ENCODE data around the gene ZSCAN16. TPM values are rescaled to one million over a fixed set of nuclear protein-coding genes. Genes with fewer than 3 reads are reported as not detected.

ZSCAN16 gene
- total RNA-seq, 5 donors from 2014 or later (not counting 1 experiment from before 2014, with no cell fraction given) = 5.9 to 13.1 (median 10.7) TPM

GRCh38 chr6:28167926-28168325 is 43.5 kb downstream of the ZSCAN16 start:
- Histone ChIP-seq H3K4me1 (ENCODE audit: control insufficient read depth in 1 of 2, extremely low read depth in 1 of 2, insufficient read depth in 2 of 2, low read length in 2 of 2) (no peaks in the 10 kb centered on the region), H3K36me3 (ENCODE audit: control insufficient read depth in 2 of 2, extremely low read depth in 1 of 2, insufficient read depth in 1 of 2, low read length in 1 of 2) (no peaks in the 10 kb centered on the region), H3K27me3 (replicated peaks in 1 of 2; ENCODE audit: control insufficient read depth in 2 of 2, extremely low read depth in 1 of 2, insufficient read depth in 2 of 2, low read length in 1 of 2) (no peaks in the 10 kb centered on the region), H3K4me3 (ENCODE audit: control insufficient read depth in 1 of 2, extremely low read depth in 1 of 2, low read length in 1 of 2) (no peak overlapping the region), H3K27ac (ENCODE audit: low read length) (no peak overlapping the region), H3K9me3 (no peaks in the 10 kb centered on the region)
- no peak overlapping the region for H3K27ac Mint-ChIP-seq
- peaks cover 4 to 8% of the 10 kb centered on the region in 2 donors for H3K27me3 Mint-ChIP-seq
- DNase-seq (no peak), ATAC-seq (replicated peaks in 1 of 4) (no peak)
- POLR2A ChIA-PET = no interaction called here
- H3K9me3 Mint-ChIP-seq = no peaks in the 10 kb centered on the region
- H3K36me3 Mint-ChIP-seq = peaks cover 12% of the 10 kb centered on the region
- H3K4me1 Mint-ChIP-seq = no peaks in the 10 kb centered on the region
- WGBS (ENCODE audit: insufficient coverage) = 50% methylated on average over 1 of the region's 1 CpG
- no peak overlapping the region for H3K4me3 Mint-ChIP-seq
- CTCF ChIA-PET = no interaction called here

- Histone ChIP-seq H3K4me3 (ENCODE audit: control insufficient read depth in 1 of 2, extremely low read depth in 1 of 2, low read length in 1 of 2) (no peak overlapping the region), H3K4me1 (ENCODE audit: control insufficient read depth in 1 of 2, extremely low read depth in 1 of 2, insufficient read depth in 2 of 2, low read length in 2 of 2) (no peaks in the 10 kb centered on the region), H3K27me3 (replicated peaks in 1 of 2; ENCODE audit: control insufficient read depth in 2 of 2, extremely low read depth in 1 of 2, insufficient read depth in 2 of 2, low read length in 1 of 2) (no peaks in the 10 kb centered on the region), H3K27ac (ENCODE audit: low read length) (no peak overlapping the region), H3K36me3 (ENCODE audit: control insufficient read depth in 2 of 2, extremely low read depth in 1 of 2, insufficient read depth in 1 of 2, low read length in 1 of 2) (no peaks in the 10 kb centered on the region), H3K9me3 (no peaks in the 10 kb centered on the region)
- Mint-ChIP-seq H3K27ac (no peak overlapping the region), H3K27me3 (peaks cover 19 to 20% of the 10 kb centered on the region in 2 donors), H3K36me3 (peaks cover 11% of the 10 kb centered on the region), H3K9me3 (no peaks in the 10 kb centered on the region), H3K4me3 (no peak overlapping the region), H3K4me1 (no peaks in the 10 kb centered on the region)
- DNase-seq (no peak), ATAC-seq (replicated peaks in 1 of 4) (no peak)
- ChIA-PET POLR2A (no interaction called here), CTCF (no interaction called here)
- WGBS (ENCODE audit: insufficient coverage) = 100% methylated on average over 1 of the region's 2 CpGs
Measured at GRCh38 chr6:28171271-28171670, 46.9 kb downstream of the ZSCAN16 start.

- H3K27me3 ChIP-seq (replicated peaks in 1 of 2; ENCODE audit: control insufficient read depth in 2 of 2, extremely low read depth in 1 of 2, insufficient read depth in 2 of 2, low read length in 1 of 2) = no peaks in the 10 kb centered on the region
- H3K9me3 ChIP-seq = no peaks in the 10 kb centered on the region
- H3K36me3 ChIP-seq (ENCODE audit: control insufficient read depth in 2 of 2, extremely low read depth in 1 of 2, insufficient read depth in 1 of 2, low read length in 1 of 2) = no peaks in the 10 kb centered on the region
- DNase-seq = no peak
- Mint-ChIP-seq H3K27me3 (peaks cover 22% of the 10 kb centered on the region in 2 donors), H3K27ac (no peak overlapping the region), H3K4me1 (no peaks in the 10 kb centered on the region), H3K36me3 (peaks cover 6% of the 10 kb centered on the region), H3K9me3 (peaks cover 0 to 3% (median 0%) of the 10 kb centered on the region in 3 donors), H3K4me3 (no peak overlapping the region)
- H3K27ac ChIP-seq (ENCODE audit: low read length) = no peak overlapping the region
- POLR2A ChIA-PET = no interaction called here
- no peak for ATAC-seq (replicated peaks in 1 of 4)
- no CpG with 5 or more reads among the region's 2 CpGs for WGBS (ENCODE audit: insufficient coverage)
- H3K4me1 ChIP-seq (ENCODE audit: control insufficient read depth in 1 of 2, extremely low read depth in 1 of 2, insufficient read depth in 2 of 2, low read length in 2 of 2) = no peaks in the 10 kb centered on the region
- no peak overlapping the region for H3K4me3 ChIP-seq (ENCODE audit: control insufficient read depth in 1 of 2, extremely low read depth in 1 of 2, low read length in 1 of 2)
- CTCF ChIA-PET = no interaction called here
Measured at GRCh38 chr6:28172006-28172405, 47.6 kb downstream of the ZSCAN16 start.

- H3K27ac ChIP-seq (ENCODE audit: low read length) = no peak overlapping the region
- no peaks in the 10 kb centered on the region for H3K36me3 ChIP-seq (ENCODE audit: control insufficient read depth in 2 of 2, extremely low read depth in 1 of 2, insufficient read depth in 1 of 2, low read length in 1 of 2)
- ChIA-PET CTCF (no interaction called here), POLR2A (no interaction called here)
- peaks cover 0 to 3% (median 0%) of the 10 kb centered on the region in 3 donors for H3K9me3 Mint-ChIP-seq
- no peaks in the 10 kb centered on the region for H3K27me3 ChIP-seq (replicated peaks in 1 of 2; ENCODE audit: control insufficient read depth in 2 of 2, extremely low read depth in 1 of 2, insufficient read depth in 2 of 2, low read length in 1 of 2)
- H3K4me3 Mint-ChIP-seq = no peak overlapping the region
- no peak for DNase-seq
- H3K36me3 Mint-ChIP-seq = no peaks in the 10 kb centered on the region
- no peak overlapping the region for H3K4me3 ChIP-seq (ENCODE audit: control insufficient read depth in 1 of 2, extremely low read depth in 1 of 2, low read length in 1 of 2)
- no peaks in the 10 kb centered on the region for H3K9me3 ChIP-seq
- H3K4me1 ChIP-seq (ENCODE audit: control insufficient read depth in 1 of 2, extremely low read depth in 1 of 2, insufficient read depth in 2 of 2, low read length in 2 of 2) = no peaks in the 10 kb centered on the region
- no CpG with 5 or more reads among the region's 1 CpG for WGBS (ENCODE audit: insufficient coverage)
- no peak overlapping the region for H3K27ac Mint-ChIP-seq
- peaks cover 41 to 55% of the 10 kb centered on the region in 2 donors for H3K27me3 Mint-ChIP-seq
- no peak for ATAC-seq (replicated peaks in 1 of 4)
- H3K4me1 Mint-ChIP-seq = no peaks in the 10 kb centered on the region
Measured at GRCh38 chr6:28176373-28176772, 52.0 kb downstream of the ZSCAN16 start.

Other genes starting within 250 kb of the ZSCAN16 start
- not detected for gene OR2B2, start 212.2 kb upstream of the ZSCAN16 start, total RNA-seq
- gene OR2B6, start 167.4 kb upstream of the ZSCAN16 start, total RNA-seq = not detected
- 1 to 10 TPM in 3 of 5 donors, under 1 TPM in 2; 0.79 to 7.2 (median 1.4) TPM for gene ZNF165, start 44.0 kb upstream of the ZSCAN16 start, total RNA-seq
- gene ZKSCAN8, start 17.3 kb downstream of the ZSCAN16 start, total RNA-seq = 10 to 100 TPM; 23.3 to 35.7 (median 35.0) TPM
- gene ZSCAN9, start 100.7 kb downstream of the ZSCAN16 start, total RNA-seq = 1 to 10 TPM; 1.5 to 4.2 (median 3.0) TPM
- gene ZKSCAN4, start 127.7 kb downstream of the ZSCAN16 start, total RNA-seq = 10 to 100 TPM in 3 of 5 donors, 1 to 10 TPM in 2; 2.9 to 12.4 (median 10.1) TPM
- gene NKAPL, start 134.7 kb downstream of the ZSCAN16 start, total RNA-seq = under 1 TPM in 1 of 5 donors, not detected in 4; 0.32 TPM
- 10 to 100 TPM in 4 of 5 donors, 1 to 10 TPM in 1; 9.0 to 20.4 (median 19.2) TPM for gene ZSCAN26, start 142.5 kb downstream of the ZSCAN16 start, total RNA-seq
- gene PGBD1, start 157.0 kb downstream of the ZSCAN16 start, total RNA-seq = 1 to 10 TPM; 1.1 to 2.0 (median 1.2) TPM
- gene ZSCAN31, start 211.5 kb downstream of the ZSCAN16 start, total RNA-seq = 1 to 10 TPM in 3 of 5 donors, under 1 TPM in 2; 0.79 to 1.5 (median 1.1) TPM
- gene ZKSCAN3, start 225.3 kb downstream of the ZSCAN16 start, total RNA-seq = 10 to 100 TPM in 3 of 5 donors, 1 to 10 TPM in 2; 4.0 to 11.9 (median 10.5) TPM

All from T-cell (primary cell).